Osteoblast (primary cell): Measurements from ENCODE around the gene CREG2. TPM values are rescaled to one million over a fixed set of nuclear protein-coding genes. Genes with fewer than 3 reads are reported as not detected.

Source experiments
- DNase-seq: peaks from one replicate; pipeline ENCODE4 v3.0.0; 2011; ENCODE audit warnings: low spot score, mixed read lengths; ENCODE audit not compliant: insufficient read length; ENCODE audit errors: missing footprints
- H2AFZ ChIP-seq: 2 replicates; pipeline ENCODE4 v1.6.0; 2011; ENCODE audit warnings: mild to moderate bottlenecking, low read length
- H3K27ac ChIP-seq: 2 replicates; pipeline ENCODE4 v1.5.1; 2011; ENCODE audit warnings: mild to moderate bottlenecking, low read depth, low read length, moderate library complexity
- H3K27me3 ChIP-seq: 2 replicates; pipeline ENCODE4 v1.6.0; 2012; ENCODE audit warnings: mild to moderate bottlenecking, control low read depth, inconsistent platforms, low read length, moderate library complexity; ENCODE audit not compliant: insufficient read depth
- H3K36me3 ChIP-seq: 2 replicates; pipeline ENCODE4 v1.5.1; 2011; ENCODE audit warnings: mild to moderate bottlenecking, low read length, control low read depth, moderate library complexity; ENCODE audit not compliant: insufficient read depth
- H3K4me1 ChIP-seq: 2 replicates; pipeline ENCODE4 v1.5.1; 2011; ENCODE audit warnings: mild to moderate bottlenecking, low read length, control low read depth, moderate library complexity; ENCODE audit not compliant: insufficient read depth
- H3K4me2 ChIP-seq: 2 replicates; pipeline ENCODE4 v1.6.0; 2011; ENCODE audit warnings: mild to moderate bottlenecking, low read length; ENCODE audit not compliant: insufficient read depth
- H3K4me3 ChIP-seq: fragments of 200-600 bp; sonication (generic); 3 replicates; pipeline ENCODE4 v1.5.1; 2012; ENCODE audit warnings: mild to moderate bottlenecking, low read length, inconsistent platforms; ENCODE audit not compliant: insufficient read depth
- H3K79me2 ChIP-seq: 2 replicates; pipeline ENCODE4 v1.6.0; 2012; ENCODE audit warnings: mild to moderate bottlenecking, low read length, control low read depth, inconsistent platforms; ENCODE audit not compliant: insufficient read depth
- H3K9me3 ChIP-seq: 2 replicates; pipeline ENCODE4 v1.5.1; 2011; ENCODE audit warnings: low read depth, low read length, control low read depth
- H4K20me1 ChIP-seq: 2 replicates; pipeline ENCODE4 v1.6.0; 2012; ENCODE audit warnings: mild to moderate bottlenecking, low read length, control low read depth; ENCODE audit not compliant: insufficient read depth
- CTCF ChIP-seq: IDR thresholded peaks from 2 replicates; pipeline ENCODE4 v1.5.1; 2011; ENCODE audit warnings: mild to moderate bottlenecking, low read depth, low read length, moderate library complexity; ENCODE audit errors: extremely low read depth
- total RNA-seq: library from RNA; depleted of rRNA; stranded (reverse); fragments of >200 nt; gene quantifications from 2 replicates; pipeline ENCODE4 v1.2.3, GENCODE V29; 2012

The CREG2 gene
- total RNA-seq, 1 donor: 0.36 TPM

- H3K27me3 ChIP-seq: no peaks in the 10 kb centered on the region
- peaks cover 9% of the 10 kb centered on the region for H3K36me3 ChIP-seq
- H3K4me1 ChIP-seq: peaks cover 51% of the 10 kb centered on the region
- H3K4me2 ChIP-seq: peak overlapping the region; percentile 15
- peak overlapping the region; percentile 93 for H3K27ac ChIP-seq
- H2AFZ ChIP-seq: peak overlapping the region; percentile 88
- TF ChIP-seq CTCF: no peak
- no peak overlapping the region for H3K4me3 ChIP-seq
- H3K9me3 ChIP-seq: no peaks in the 10 kb centered on the region
- peak; percentile 77 for DNase-seq
- no peaks in the 10 kb centered on the region for H4K20me1 ChIP-seq
- H3K79me2 ChIP-seq: peaks cover 7% of the 10 kb centered on the region
Observed at GRCh38 chr2:101432411-101433181, 45.3 kb upstream of the CREG2 start.

- H3K4me2 ChIP-seq: peak overlapping the region; percentile 1
- H3K27ac ChIP-seq: peak overlapping the region; percentile 93
- no peak for TF ChIP-seq CTCF
Observed at GRCh38 chr2:101431486-101431885, 44.2 kb upstream of the CREG2 start.

GRCh38 chr2:101430156-101430555, 42.9 kb upstream of the CREG2 start:
- Histone ChIP-seq H3K9me3 (no peaks in the 10 kb centered on the region), H3K36me3 (peaks cover 13% of the 10 kb centered on the region), H3K79me2 (peaks cover 9% of the 10 kb centered on the region), H3K27me3 (no peaks in the 10 kb centered on the region), H2AFZ (no peak overlapping the region), H3K4me1 (peaks cover 40% of the 10 kb centered on the region), H3K27ac (no peak overlapping the region), H3K4me3 (no peak overlapping the region), H3K4me2 (no peak overlapping the region), H4K20me1 (no peaks in the 10 kb centered on the region)
- no peak for DNase-seq
- TF ChIP-seq CTCF: no peak

More at GRCh38 chr2:101431486-101431885, 44.2 kb upstream of the CREG2 start:
- Histone ChIP-seq H4K20me1 (no peaks in the 10 kb centered on the region), H3K9me3 (no peaks in the 10 kb centered on the region), H3K36me3 (peaks cover 13% of the 10 kb centered on the region), H3K79me2 (peaks cover 9% of the 10 kb centered on the region), H3K4me1 (peaks cover 51% of the 10 kb centered on the region), H3K27me3 (no peaks in the 10 kb centered on the region), H3K4me3 (no peak overlapping the region), H2AFZ (no peak overlapping the region)
- no peak for DNase-seq

- TF ChIP-seq CTCF: no peak
- no peak overlapping the region for H2AFZ ChIP-seq
- H3K27me3 ChIP-seq: no peaks in the 10 kb centered on the region
- H3K36me3 ChIP-seq: peaks cover 11% of the 10 kb centered on the region
- no peak overlapping the region for H3K27ac ChIP-seq
- H3K4me2 ChIP-seq: no peak overlapping the region
- peaks cover 7% of the 10 kb centered on the region for H3K79me2 ChIP-seq
- peaks cover 33% of the 10 kb centered on the region for H3K4me1 ChIP-seq
- H3K4me3 ChIP-seq: no peak overlapping the region
- no peak for DNase-seq
- H3K9me3 ChIP-seq: no peaks in the 10 kb centered on the region
- H4K20me1 ChIP-seq: no peaks in the 10 kb centered on the region
Observed at GRCh38 chr2:101429453-101429852, 42.1 kb upstream of the CREG2 start.
